GM18907 (cell line): ENCODE measurements around the gene CSTPP1.
A peak's percentile ranks its signal among the peaks of the same experiment; 100 is the strongest.

Source experiments
- ATAC-seq: cut with Tn5 transposase; IDR thresholded peaks from one replicate; pipeline ENCODE4 v1.9.1; 2021; ENCODE audit warnings: mild to moderate bottlenecking, moderate library complexity; ENCODE audit not compliant: unreplicated experiment

CSTPP1 gene

GRCh38 chr11:47123094-47123493 is 186.5 kb downstream of the CSTPP1 start:
- no peak for ATAC-seq

GRCh38 chr11:47124675-47125074 is 188.1 kb downstream of the CSTPP1 start:
- ATAC-seq = no peak

DNA sequence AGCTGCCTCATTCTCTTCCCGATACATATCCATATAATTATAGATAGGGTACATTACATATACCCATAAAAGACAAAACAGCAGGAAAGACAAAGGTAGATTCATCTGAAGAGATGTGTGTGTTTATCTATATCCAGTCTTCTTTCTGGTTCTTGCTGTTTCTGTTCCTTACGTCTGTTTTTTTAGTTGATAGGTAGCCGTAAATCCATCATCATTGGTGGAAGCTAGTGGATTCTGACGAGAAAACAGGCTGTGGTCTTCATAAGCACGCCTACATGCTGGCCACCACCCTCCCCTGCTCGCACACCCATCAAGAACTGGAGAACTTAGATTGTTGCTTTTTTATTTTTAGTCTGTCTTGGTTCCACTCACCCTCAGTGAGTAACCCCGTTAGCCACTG is 188.5 kb downstream of the CSTPP1 start:
- no peak for ATAC-seq

DNA sequence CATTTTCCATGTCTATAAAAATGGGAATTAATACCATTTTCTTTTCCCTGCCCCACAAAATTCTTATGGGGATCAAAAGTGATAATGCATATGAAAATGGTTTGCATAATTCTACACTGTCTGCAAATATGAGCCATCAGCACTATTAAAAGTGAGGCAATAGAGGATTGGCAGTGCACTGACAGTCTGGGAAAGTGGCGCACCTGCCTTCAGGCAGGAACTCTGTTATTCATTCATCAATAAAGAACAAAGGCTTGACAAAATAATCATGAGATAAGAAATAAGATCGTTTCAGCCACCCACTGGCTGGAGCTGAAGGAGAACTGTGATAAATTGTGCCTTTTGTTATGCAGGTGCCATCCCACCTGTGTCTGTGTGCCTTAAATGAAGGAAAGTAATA is 190.7 kb downstream of the CSTPP1 start:
- no peak for ATAC-seq

GRCh38 chr11:47130543-47130942 is 194.0 kb downstream of the CSTPP1 start:
- no peak for ATAC-seq

- no peak for ATAC-seq
These were observed 194.6 kb downstream of the CSTPP1 start for GRCh38 chr11:47131136-47131535.

- ATAC-seq = no peak
These were observed 195.9 kb downstream of the CSTPP1 start for GRCh38 chr11:47132490-47132889.

GRCh38 chr11:47132981-47133380 is 196.4 kb downstream of the CSTPP1 start:
- no peak for ATAC-seq

- ATAC-seq = no peak
These were observed 199.8 kb downstream of the CSTPP1 start for GRCh38 chr11:47136327-47136726.

DNA sequence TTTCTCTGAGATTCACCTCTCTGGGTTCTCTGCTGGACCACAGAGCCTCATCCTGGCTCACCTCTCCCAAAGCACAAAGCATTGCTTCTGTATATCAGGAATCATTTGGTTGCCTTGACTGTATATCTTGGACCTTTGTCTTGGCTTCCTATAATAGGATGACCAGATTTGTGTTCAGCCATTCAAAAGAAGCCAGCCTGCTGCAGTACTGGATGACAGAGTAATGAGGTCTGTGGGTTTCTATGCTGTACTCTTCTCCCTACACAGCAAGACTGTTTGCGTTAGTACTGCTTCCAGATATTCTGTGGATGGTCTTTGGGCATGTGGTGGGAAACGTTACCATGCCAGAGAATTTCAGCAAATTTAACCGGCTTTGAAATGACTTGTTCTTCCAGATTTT is 200.4 kb downstream of the CSTPP1 start:
- no peak for ATAC-seq

DNA sequence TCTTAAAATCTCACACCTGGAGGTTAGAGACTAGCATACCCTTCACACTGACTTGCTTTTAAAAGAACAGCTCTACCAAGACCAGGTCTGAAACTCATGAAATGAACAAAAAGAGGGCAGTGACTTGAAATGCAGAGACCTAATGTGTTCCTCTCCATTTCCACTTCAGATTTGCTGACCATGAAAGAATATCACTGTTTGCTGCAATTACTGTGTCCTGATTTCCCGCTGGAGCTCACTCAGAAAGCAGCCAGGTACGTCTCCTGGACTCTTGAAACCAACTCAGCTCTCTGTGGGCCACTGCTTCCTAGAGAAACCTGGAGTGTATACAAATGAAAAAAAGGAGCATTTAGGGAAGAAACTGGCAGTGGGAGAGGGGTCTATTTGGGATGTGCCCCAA is 200.9 kb downstream of the CSTPP1 start:
- no peak for ATAC-seq

GRCh38 chr11:47139878-47140277 is 203.3 kb downstream of the CSTPP1 start:
- no peak for ATAC-seq

- ATAC-seq = no peak
These were observed 206.8 kb downstream of the CSTPP1 start for GRCh38 chr11:47143322-47143721.

- ATAC-seq = no peak
These were observed 208.0 kb downstream of the CSTPP1 start for GRCh38 chr11:47144541-47144940.

DNA sequence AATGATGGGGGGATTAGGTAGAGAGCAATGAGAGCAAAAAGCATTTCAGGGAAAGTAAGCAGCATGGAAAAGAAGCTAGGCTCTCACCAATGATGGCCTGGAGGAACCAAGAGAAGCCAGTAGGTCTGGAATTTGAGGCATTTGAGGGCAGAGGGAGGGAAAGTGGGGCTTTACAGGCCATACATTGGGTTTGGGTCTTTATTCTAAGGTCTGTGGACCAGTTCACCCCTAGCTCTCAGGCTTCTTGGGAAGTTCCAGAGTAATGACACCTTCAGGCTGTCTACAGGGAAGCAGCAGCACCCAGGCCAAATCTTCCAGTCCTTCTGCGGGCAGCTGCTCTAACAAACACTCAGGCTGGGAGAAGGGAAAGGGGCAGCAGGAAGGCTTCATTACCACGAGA is 210.7 kb downstream of the CSTPP1 start:
- ATAC-seq = no peak

DNA sequence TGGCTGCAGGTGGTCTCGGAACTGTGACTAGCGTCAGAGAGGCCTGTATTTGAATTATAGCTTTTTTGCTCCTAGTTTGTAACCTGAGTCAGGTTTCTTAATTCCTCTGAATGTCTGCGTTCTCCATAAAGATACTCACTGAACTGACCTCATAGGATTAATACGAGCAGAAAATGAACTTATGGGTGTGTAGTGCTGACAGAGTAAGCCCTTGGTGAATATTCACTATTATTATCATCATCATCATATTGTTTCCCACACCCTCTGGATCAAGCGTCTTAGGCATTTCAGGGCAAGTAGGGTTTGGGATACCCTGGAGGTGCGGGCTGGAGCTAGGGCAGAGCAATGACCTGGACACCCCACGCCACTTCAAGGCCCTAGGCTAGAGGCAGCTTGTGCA is 211.1 kb downstream of the CSTPP1 start:
- no peak for ATAC-seq

GRCh38 chr11:47148270-47148669 is 211.7 kb downstream of the CSTPP1 start:
- ATAC-seq = no peak

DNA sequence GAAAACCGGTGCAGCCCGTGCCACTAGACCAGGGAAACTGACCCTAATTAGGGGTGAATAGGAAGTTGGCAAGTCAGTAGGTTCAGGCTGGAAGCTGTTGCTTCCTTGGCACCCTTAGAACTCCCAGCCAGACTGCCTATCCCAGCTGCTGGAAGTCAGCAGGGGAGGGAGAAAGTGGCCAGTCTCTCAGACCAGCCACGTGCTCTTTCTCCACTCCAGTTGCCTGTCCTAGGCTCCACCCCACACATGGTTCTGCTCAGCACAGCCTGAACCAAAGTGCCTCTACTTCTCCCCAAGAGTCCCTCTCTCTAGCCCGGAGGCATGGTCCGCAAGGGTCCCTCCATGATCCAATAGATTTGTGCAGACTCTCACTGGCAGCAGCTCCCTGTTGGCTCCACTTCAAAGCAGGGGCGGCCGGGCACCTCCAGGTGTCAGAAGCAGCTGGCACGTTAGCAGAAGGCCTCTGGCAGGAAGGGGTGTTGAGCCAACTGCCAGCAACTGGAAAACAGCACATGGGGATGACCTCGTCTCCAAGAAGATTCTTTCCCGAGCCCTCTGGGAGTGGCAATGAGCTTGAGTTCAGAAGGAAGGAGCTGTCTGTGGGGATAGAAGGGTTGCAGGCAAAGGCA is 212.5 kb downstream of the CSTPP1 start:
- no peak for ATAC-seq

- ATAC-seq = no peak
These were observed 213.2 kb downstream of the CSTPP1 start for GRCh38 chr11:47149782-47150181.

DNA sequence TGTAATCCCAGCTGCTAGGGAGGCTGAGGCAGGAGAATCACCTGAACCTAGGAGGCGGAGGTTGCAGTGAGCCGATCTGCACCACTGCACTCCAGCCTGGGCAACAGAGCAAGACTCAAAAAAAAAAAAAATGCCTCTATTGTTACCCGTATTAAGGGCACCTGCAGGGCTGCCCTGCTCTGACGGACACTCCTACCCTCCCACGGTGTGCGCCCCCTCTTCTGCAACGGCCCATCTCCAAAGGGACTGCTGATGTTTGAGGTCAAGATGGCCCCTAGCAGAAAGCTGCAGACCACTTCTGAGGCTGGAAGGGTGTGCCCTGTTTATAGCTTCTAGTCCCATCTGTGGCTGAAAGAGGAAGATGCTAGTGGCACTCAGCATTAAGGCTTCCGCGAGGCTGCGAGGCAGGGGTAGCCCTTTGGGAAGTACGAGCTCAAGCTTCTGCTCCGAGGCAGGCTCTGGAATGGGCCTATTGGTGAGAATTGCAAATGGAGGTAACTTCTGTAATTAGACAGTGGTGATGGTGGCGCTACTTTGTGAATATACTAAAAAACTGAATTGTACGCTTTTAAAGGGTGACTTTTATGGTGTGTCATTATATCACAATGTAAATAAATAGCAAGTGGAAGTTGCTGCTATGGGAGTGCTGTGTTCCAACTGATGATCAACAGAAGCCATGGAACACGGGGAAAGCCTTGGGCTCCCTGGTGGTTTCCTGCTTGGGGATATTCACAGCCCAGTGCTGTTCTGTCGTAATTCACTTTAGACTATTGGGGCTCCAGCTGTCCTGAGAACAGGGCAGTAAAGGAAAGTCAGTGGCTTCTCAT is 215.8 kb downstream of the CSTPP1 start:
- no peak for ATAC-seq

GRCh38 chr11:47152953-47153950 is 216.7 kb downstream of the CSTPP1 start:
- peak; percentile 56 for ATAC-seq
